Skeletal muscle satellite cell (primary cell): ENCODE measurements around the gene CADPS2.

ENCODE experiments used
- H3K27me3 ChIP-seq: 2 replicates; pipeline ENCODE4 v1.7.0; 2013; ENCODE audit warnings: low read length; ENCODE audit not compliant: control insufficient read depth, insufficient read depth
- H3K36me3 ChIP-seq: 2 replicates; pipeline ENCODE4 v1.7.0; 2013; ENCODE audit warnings: mild to moderate bottlenecking, control low read depth, low read length; ENCODE audit not compliant: insufficient read depth
- H3K4me1 ChIP-seq: 2 replicates; pipeline ENCODE4 v1.7.0; 2013; ENCODE audit warnings: low read length; ENCODE audit not compliant: control insufficient read depth, insufficient read depth
- H3K4me2 ChIP-seq: 2 replicates; pipeline ENCODE4 v1.7.0; 2013; ENCODE audit warnings: mild to moderate bottlenecking, low read length
- H3K4me3 ChIP-seq: 2 replicates; pipeline ENCODE4 v1.7.0; 2013; ENCODE audit warnings: low read length
- H3K9ac ChIP-seq: 2 replicates; pipeline ENCODE4 v1.7.0; 2013; ENCODE audit warnings: mild to moderate bottlenecking, low read depth, low read length, moderate library complexity
- H3K9me3 ChIP-seq: replicated peaks from 2 replicates; pipeline ENCODE4 v1.7.0; 2013; ENCODE audit warnings: mild to moderate bottlenecking, control low read depth, low read length

CADPS2 gene

GRCh38 chr7:122766593-122766992, 119.7 kb downstream of the CADPS2 start:
- Histone ChIP-seq H3K27me3 (no peaks in the 10 kb centered on the region), H3K4me1 (peaks cover 3% of the 10 kb centered on the region), H3K9me3 (no peaks in the 10 kb centered on the region), H3K4me2 (no peak overlapping the region), H3K9ac (no peak overlapping the region), H3K36me3 (no peaks in the 10 kb centered on the region), H3K4me3 (no peak overlapping the region)

DNA sequence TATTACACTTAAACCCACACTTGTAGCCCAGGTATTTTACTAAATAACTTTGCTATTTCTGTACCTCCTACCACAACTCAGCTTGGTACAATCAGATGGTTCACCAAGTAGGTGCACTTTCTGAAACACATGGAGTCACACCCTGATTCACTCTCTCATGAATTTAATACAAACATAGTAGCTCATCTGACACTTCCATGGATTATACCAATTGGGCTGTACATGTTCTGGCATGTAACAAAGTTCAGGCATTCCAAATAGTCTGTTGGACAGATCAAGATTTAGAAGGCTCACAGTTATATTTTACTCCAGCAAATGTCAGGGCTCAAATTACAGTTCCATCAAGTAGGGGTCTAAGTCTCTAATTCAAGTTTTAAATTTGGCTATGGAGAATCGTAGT, 121.4 kb downstream of the CADPS2 start:
- Histone ChIP-seq H3K9me3 (no peaks in the 10 kb centered on the region), H3K4me1 (no peaks in the 10 kb centered on the region), H3K4me2 (no peak overlapping the region), H3K9ac (no peak overlapping the region), H3K36me3 (no peaks in the 10 kb centered on the region), H3K27me3 (no peaks in the 10 kb centered on the region), H3K4me3 (no peak overlapping the region)

GRCh38 chr7:122764020-122764419, 122.2 kb downstream of the CADPS2 start:
- no peaks in the 10 kb centered on the region for H3K27me3 ChIP-seq
- H3K9me3 ChIP-seq, result no peaks in the 10 kb centered on the region
- H3K4me3 ChIP-seq, result no peak overlapping the region
- no peak overlapping the region for H3K4me2 ChIP-seq
- H3K9ac ChIP-seq, result no peak overlapping the region
- no peaks in the 10 kb centered on the region for H3K4me1 ChIP-seq
- H3K36me3 ChIP-seq, result no peaks in the 10 kb centered on the region

DNA sequence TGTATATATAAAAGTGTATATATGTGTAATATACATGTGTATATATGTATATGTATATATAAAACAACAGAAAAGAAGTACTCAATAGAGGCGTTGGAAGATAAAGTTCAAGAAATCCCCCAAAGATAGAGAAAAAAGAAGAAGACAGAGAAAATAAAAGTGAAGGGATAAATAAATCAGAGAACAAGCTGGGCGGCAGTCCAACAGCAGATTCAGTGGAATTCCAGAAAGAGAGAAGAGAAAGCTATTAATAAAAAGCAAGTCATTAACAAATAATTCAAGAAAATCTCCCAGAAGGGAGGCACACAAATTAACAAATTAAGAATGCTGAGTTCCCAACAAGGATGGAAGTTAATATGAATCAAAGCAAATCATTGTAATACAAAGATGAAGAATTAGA, 124.2 kb downstream of the CADPS2 start:
- Histone ChIP-seq H3K9me3 (no peaks in the 10 kb centered on the region), H3K4me1 (no peaks in the 10 kb centered on the region), H3K4me3 (no peak overlapping the region), H3K9ac (no peak overlapping the region), H3K36me3 (no peaks in the 10 kb centered on the region), H3K4me2 (no peak overlapping the region), H3K27me3 (no peaks in the 10 kb centered on the region)

DNA sequence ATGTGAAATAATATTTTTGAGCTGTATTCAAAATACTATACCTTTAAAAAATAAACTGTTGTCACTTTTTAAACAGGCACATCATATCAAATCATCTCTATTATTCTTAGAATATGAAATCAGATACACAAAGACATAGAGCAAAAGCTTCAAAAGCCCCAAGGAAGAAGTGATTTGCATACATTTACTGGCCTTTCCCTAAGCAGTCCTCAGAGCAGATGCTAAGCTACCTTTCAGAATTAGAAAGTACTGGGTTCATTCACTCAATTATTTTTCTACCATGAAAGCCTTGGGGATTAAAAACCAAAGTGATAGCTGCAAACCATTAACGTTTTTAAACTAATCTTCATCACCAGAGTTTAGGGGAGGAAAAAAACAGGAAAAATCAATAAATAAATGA, 127.8 kb downstream of the CADPS2 start:
- no peak overlapping the region for H3K9ac ChIP-seq
- H3K4me3 ChIP-seq, result no peak overlapping the region
- no peaks in the 10 kb centered on the region for H3K4me1 ChIP-seq
- no peaks in the 10 kb centered on the region for H3K27me3 ChIP-seq
- no peaks in the 10 kb centered on the region for H3K36me3 ChIP-seq
- no peak overlapping the region for H3K4me2 ChIP-seq
- H3K9me3 ChIP-seq, result no peaks in the 10 kb centered on the region

DNA sequence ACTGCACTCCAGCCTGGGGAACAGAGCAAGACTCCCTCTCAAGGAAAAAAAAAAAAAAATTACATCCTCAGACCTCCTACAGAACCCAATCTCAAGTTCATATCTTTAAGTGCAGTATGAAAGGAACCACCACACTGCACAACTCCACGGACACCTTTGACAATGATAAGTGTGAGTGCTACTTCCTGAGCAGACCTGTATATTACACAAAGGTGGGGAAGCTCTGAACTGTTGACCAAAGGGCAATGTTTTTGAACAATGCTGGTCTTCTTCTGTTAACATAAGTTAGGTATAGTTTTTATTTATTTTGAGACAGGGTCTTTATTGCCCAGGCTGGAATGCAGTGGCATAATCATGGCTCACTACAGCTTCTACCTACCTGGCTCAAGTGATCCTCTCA, 129.4 kb downstream of the CADPS2 start:
- no peaks in the 10 kb centered on the region for H3K36me3 ChIP-seq
- H3K27me3 ChIP-seq, result no peaks in the 10 kb centered on the region
- no peak overlapping the region for H3K4me3 ChIP-seq
- no peak overlapping the region for H3K4me2 ChIP-seq
- no peaks in the 10 kb centered on the region for H3K9me3 ChIP-seq
- H3K4me1 ChIP-seq, result no peaks in the 10 kb centered on the region
- H3K9ac ChIP-seq, result no peak overlapping the region

DNA sequence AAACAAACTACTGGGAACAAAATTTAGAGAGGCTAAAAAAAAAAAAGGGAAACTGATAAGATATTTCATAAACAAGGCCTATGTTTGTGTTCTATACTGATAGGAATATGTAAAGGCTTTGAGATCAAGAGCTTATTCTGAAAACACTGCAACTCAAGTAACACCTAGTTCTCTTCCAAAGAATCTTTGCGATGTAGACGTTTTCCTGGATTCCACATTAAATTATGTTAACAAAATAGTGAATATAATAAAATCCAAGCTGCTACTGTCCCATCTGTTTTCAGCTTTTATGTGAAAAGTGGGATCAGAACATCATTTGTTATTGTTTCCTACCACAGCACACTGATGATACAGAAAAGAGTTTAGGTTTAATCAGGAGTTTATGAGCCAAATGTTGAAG, 130.6 kb downstream of the CADPS2 start:
- H3K9me3 ChIP-seq, result no peaks in the 10 kb centered on the region
- H3K36me3 ChIP-seq, result no peaks in the 10 kb centered on the region
- no peak overlapping the region for H3K9ac ChIP-seq
- H3K4me2 ChIP-seq, result no peak overlapping the region
- no peaks in the 10 kb centered on the region for H3K4me1 ChIP-seq
- no peaks in the 10 kb centered on the region for H3K27me3 ChIP-seq
- H3K4me3 ChIP-seq, result no peak overlapping the region

- no peaks in the 10 kb centered on the region for H3K9me3 ChIP-seq
- H3K4me3 ChIP-seq, result no peak overlapping the region
- no peaks in the 10 kb centered on the region for H3K27me3 ChIP-seq
- H3K4me2 ChIP-seq, result no peak overlapping the region
- no peaks in the 10 kb centered on the region for H3K4me1 ChIP-seq
- no peaks in the 10 kb centered on the region for H3K36me3 ChIP-seq
- H3K9ac ChIP-seq, result no peak overlapping the region
Measured at GRCh38 chr7:122752583-122752982, 133.7 kb downstream of the CADPS2 start.

GRCh38 chr7:122750389-122750788, 135.9 kb downstream of the CADPS2 start:
- Histone ChIP-seq H3K27me3 (no peaks in the 10 kb centered on the region), H3K9ac (no peak overlapping the region), H3K36me3 (no peaks in the 10 kb centered on the region), H3K4me2 (no peak overlapping the region), H3K9me3 (no peaks in the 10 kb centered on the region), H3K4me3 (no peak overlapping the region), H3K4me1 (no peaks in the 10 kb centered on the region)

DNA sequence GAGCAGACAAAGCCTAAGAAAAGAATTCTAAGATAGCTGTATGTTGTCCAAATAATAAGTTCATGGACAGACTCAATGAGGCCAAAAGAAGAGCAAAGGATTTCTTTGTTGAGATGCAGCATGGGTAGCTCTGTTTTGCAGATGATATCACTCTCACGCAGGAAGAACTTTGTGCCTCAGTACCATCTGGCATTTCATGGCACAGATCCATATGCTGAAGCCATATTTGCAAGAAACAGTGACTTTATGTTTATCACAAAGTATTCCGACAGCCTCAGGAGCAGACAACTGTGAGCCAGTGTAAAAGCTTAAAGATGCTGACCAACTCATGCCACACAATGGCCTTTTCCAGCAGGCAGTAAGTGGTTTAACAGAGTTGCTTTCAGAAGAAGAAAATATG, 138.1 kb downstream of the CADPS2 start:
- Histone ChIP-seq H3K4me1 (no peaks in the 10 kb centered on the region), H3K9me3 (no peaks in the 10 kb centered on the region), H3K36me3 (no peaks in the 10 kb centered on the region), H3K27me3 (no peaks in the 10 kb centered on the region), H3K9ac (no peak overlapping the region), H3K4me2 (no peak overlapping the region), H3K4me3 (no peak overlapping the region)

GRCh38 chr7:122746948-122747347, 139.3 kb downstream of the CADPS2 start:
- Histone ChIP-seq H3K4me2 (no peak overlapping the region), H3K9ac (no peak overlapping the region), H3K9me3 (no peaks in the 10 kb centered on the region), H3K36me3 (no peaks in the 10 kb centered on the region), H3K27me3 (no peaks in the 10 kb centered on the region), H3K4me3 (no peak overlapping the region), H3K4me1 (no peaks in the 10 kb centered on the region)

- Histone ChIP-seq H3K4me3 (no peak overlapping the region), H3K9me3 (no peaks in the 10 kb centered on the region), H3K36me3 (no peaks in the 10 kb centered on the region), H3K9ac (no peak overlapping the region), H3K4me2 (no peak overlapping the region), H3K27me3 (no peaks in the 10 kb centered on the region), H3K4me1 (no peaks in the 10 kb centered on the region)
Measured at GRCh38 chr7:122743211-122743610, 143.0 kb downstream of the CADPS2 start.
